Natural killer cell (primary cell): Measurements from ENCODE around the gene CLDN1. TPM values are rescaled to one million over a fixed set of nuclear protein-coding genes. Genes with fewer than 3 reads are reported as not detected.

Source experiments
- ATAC-seq, 3 donors: fragments of 150-1000 bp in 2 of 3; fragments of 200-7000 bp in 1 of 3; cut with Tn5 transposase; 1 replicate in 1 of 3; 2 replicates in 2 of 3; pipeline ENCODE4 v1.10.0; 2021; ENCODE audit warnings: mild to moderate bottlenecking in 2 of 3, moderate library complexity in 2 of 3
- DNase-seq, 2 donors: peaks; one replicate each; pipeline versions ENCODE4 v3.0.0 to v3.0.0-alpha.2; 2013 to 2021; ENCODE audit warnings: mixed read lengths in 1 of 2
- H3K27ac ChIP-seq: one replicate; pipeline ENCODE4 v1.5.1; 2013; ENCODE audit warnings: mild to moderate bottlenecking, low read length
- H3K27me3 ChIP-seq: one replicate; pipeline ENCODE4 v1.6.1; 2013; ENCODE audit warnings: low read length; ENCODE audit not compliant: control insufficient read depth, insufficient read depth
- H3K36me3 ChIP-seq: one replicate; pipeline ENCODE4 v1.6.1; 2013; ENCODE audit warnings: low read length; ENCODE audit not compliant: control insufficient read depth, insufficient read depth
- H3K4me1 ChIP-seq: one replicate; pipeline ENCODE4 v1.6.1; 2013; ENCODE audit warnings: low read length; ENCODE audit not compliant: control insufficient read depth, insufficient read depth
- H3K4me3 ChIP-seq: one replicate; pipeline ENCODE4 v1.5.1; 2013; ENCODE audit warnings: low read length
- H3K9me3 ChIP-seq: one replicate; pipeline ENCODE4 v1.6.1; 2013; ENCODE audit warnings: low read length; ENCODE audit not compliant: control insufficient read depth, insufficient read depth
- H3K27ac Mint-ChIP-seq, 2 donors: one replicate each; pipeline ENCODE4 v1.8.0; 2022; ENCODE audit warnings: mild to moderate bottlenecking in 2 of 2, mixed read lengths in 2 of 2, moderate library complexity in 1 of 2
- H3K27me3 Mint-ChIP-seq, 2 donors: one replicate each; pipeline ENCODE4 v1.8.0; 2022; ENCODE audit warnings: low read depth in 2 of 2, mixed read lengths in 2 of 2
- H3K36me3 Mint-ChIP-seq: one replicate; pipeline ENCODE4 v1.8.0; 2022; ENCODE audit warnings: mixed read lengths
- H3K4me1 Mint-ChIP-seq, 2 donors: one replicate each; pipeline ENCODE4 v1.8.0; 2022; ENCODE audit warnings: mixed read lengths in 2 of 2
- H3K4me3 Mint-ChIP-seq: one replicate; pipeline ENCODE4 v1.8.0; 2022; ENCODE audit warnings: mild to moderate bottlenecking, moderate library complexity, mixed read lengths
- H3K9me3 Mint-ChIP-seq, 2 donors: one replicate each; pipeline ENCODE4 v1.8.0; 2022; ENCODE audit warnings: mixed read lengths in 2 of 2
- WGBS: methylation state at CpG from one replicate; pipeline ENCODE4 v1.1.7; 2013; ENCODE audit warnings: missing lambda C conversion rate; ENCODE audit not compliant: insufficient coverage; 5-methylcytosine and 5-hydroxymethylcytosine counted together
- intact Hi-C: fragments of 100-400 bp; cut with micrococcal nuclease; formaldehyde crosslinking; loops from one replicate; pipeline ENCODE4 v1.14.2; 2022
- total RNA-seq, 4 donors: library from RNA; stranded (reverse); fragments of 120-200 nt in 1 of 4; gene quantifications; one replicate each; pipeline versions ENCODE4 v1.2.3 to v1.2.4, GENCODE V29; 2013 to 2022
- TF ChIP-seq, protein P1 (sequence below): fragments of 200-600 bp; IDR thresholded peaks from one replicate; pipeline ENCODE4 v1.8.0; 2022; ENCODE audit warnings: antibody characterized with exemption

Gene CLDN1
- total RNA-seq, 3 donors from 2014 or later (not counting 1 experiment from before 2014, with no cell fraction given): not detected

- ATAC-seq: no peak
- intact Hi-C loops: no loop called here
- no peak overlapping the region for H3K4me3 Mint-ChIP-seq
Observed at GRCh38 chr3:190261740-190262139, 60.5 kb downstream of the CLDN1 start.

GRCh38 chr3:190261015-190261414, 61.2 kb downstream of the CLDN1 start:
- intact Hi-C loops: no loop called here
- H3K4me3 Mint-ChIP-seq: no peak overlapping the region
- no peak overlapping the region for H3K27ac Mint-ChIP-seq
- Histone ChIP-seq H3K4me3 (no peak overlapping the region), H3K9me3 (no peaks in the 10 kb centered on the region), H3K27ac (no peak overlapping the region), H3K27me3 (no peaks in the 10 kb centered on the region), H3K4me1 (no peaks in the 10 kb centered on the region), H3K36me3 (no peaks in the 10 kb centered on the region)
- no peaks in the 10 kb centered on the region for H3K4me1 Mint-ChIP-seq
- ATAC-seq (no peak), DNase-seq (no peak)
- no peaks in the 10 kb centered on the region for H3K36me3 Mint-ChIP-seq
- H3K9me3 Mint-ChIP-seq: peaks cover 5 to 7% of the 10 kb centered on the region in 2 donors
- TF ChIP-seq, protein P1, sequence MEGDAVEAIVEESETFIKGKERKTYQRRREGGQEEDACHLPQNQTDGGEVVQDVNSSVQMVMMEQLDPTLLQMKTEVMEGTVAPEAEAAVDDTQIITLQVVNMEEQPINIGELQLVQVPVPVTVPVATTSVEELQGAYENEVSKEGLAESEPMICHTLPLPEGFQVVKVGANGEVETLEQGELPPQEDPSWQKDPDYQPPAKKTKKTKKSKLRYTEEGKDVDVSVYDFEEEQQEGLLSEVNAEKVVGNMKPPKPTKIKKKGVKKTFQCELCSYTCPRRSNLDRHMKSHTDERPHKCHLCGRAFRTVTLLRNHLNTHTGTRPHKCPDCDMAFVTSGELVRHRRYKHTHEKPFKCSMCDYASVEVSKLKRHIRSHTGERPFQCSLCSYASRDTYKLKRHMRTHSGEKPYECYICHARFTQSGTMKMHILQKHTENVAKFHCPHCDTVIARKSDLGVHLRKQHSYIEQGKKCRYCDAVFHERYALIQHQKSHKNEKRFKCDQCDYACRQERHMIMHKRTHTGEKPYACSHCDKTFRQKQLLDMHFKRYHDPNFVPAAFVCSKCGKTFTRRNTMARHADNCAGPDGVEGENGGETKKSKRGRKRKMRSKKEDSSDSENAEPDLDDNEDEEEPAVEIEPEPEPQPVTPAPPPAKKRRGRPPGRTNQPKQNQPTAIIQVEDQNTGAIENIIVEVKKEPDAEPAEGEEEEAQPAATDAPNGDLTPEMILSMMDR: no peak
- no peaks in the 10 kb centered on the region for H3K27me3 Mint-ChIP-seq
- WGBS: 90% methylated on average over 3 of the region's 3 CpGs

More at GRCh38 chr3:190261740-190262139, 60.5 kb downstream of the CLDN1 start:
- H3K27ac ChIP-seq: no peak overlapping the region
- no peak for DNase-seq
- TF ChIP-seq, protein P1: no peak
- H3K27me3 ChIP-seq: no peaks in the 10 kb centered on the region
- no peaks in the 10 kb centered on the region for H3K9me3 ChIP-seq
- Mint-ChIP-seq H3K27ac (no peak overlapping the region), H3K27me3 (no peaks in the 10 kb centered on the region), H3K36me3 (no peaks in the 10 kb centered on the region), H3K9me3 (peaks cover 5 to 7% of the 10 kb centered on the region in 2 donors), H3K4me1 (no peaks in the 10 kb centered on the region)
- no peaks in the 10 kb centered on the region for H3K36me3 ChIP-seq
- H3K4me1 ChIP-seq: no peaks in the 10 kb centered on the region
- no peak overlapping the region for H3K4me3 ChIP-seq

- H3K27ac Mint-ChIP-seq: no peak overlapping the region
- Histone ChIP-seq H3K9me3 (no peaks in the 10 kb centered on the region), H3K27me3 (no peaks in the 10 kb centered on the region), H3K27ac (no peak overlapping the region), H3K4me3 (no peak overlapping the region), H3K36me3 (no peaks in the 10 kb centered on the region), H3K4me1 (no peaks in the 10 kb centered on the region)
- intact Hi-C loops: no loop called here
- H3K36me3 Mint-ChIP-seq: no peaks in the 10 kb centered on the region
- TF ChIP-seq, protein P1: no peak
- DNase-seq: no peak
- WGBS: 20% methylated on average over 1 of the region's 2 CpGs
- peaks cover 5 to 7% of the 10 kb centered on the region in 2 donors for H3K9me3 Mint-ChIP-seq
- H3K4me1 Mint-ChIP-seq: no peaks in the 10 kb centered on the region
- no peaks in the 10 kb centered on the region for H3K27me3 Mint-ChIP-seq
- no peak for ATAC-seq
- no peak overlapping the region for H3K4me3 Mint-ChIP-seq
Observed at GRCh38 chr3:190260301-190260700, 61.9 kb downstream of the CLDN1 start.

DNA sequence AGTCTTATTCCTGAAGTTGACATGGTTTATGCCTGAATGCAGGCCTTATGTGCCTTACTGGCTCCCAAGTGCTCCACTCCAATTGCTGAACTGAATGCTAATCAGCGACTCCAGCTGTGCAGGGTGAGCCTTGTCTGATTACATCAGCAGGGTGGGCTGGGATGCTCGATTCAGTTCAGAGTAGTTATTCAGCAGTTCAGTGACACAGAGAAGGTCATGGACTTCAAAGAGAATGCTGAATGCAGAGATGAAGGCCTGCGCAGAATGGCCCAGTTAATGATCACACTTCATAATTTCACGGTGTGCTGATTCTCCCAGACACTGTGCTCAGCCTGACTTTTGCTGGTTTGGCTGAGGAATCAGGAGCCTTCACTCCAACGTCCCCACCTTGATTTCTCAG, 63.6 kb downstream of the CLDN1 start:
- no peak overlapping the region for H3K27ac ChIP-seq
- DNase-seq: no peak
- no peak overlapping the region for H3K4me3 ChIP-seq
- no peaks in the 10 kb centered on the region for H3K36me3 ChIP-seq
- Mint-ChIP-seq H3K36me3 (no peaks in the 10 kb centered on the region), H3K27me3 (no peaks in the 10 kb centered on the region), H3K4me1 (no peaks in the 10 kb centered on the region), H3K4me3 (no peak overlapping the region), H3K9me3 (peaks cover 2 to 5% of the 10 kb centered on the region in 2 donors), H3K27ac (no peak overlapping the region)
- WGBS: 77% methylated on average over 5 of the region's 5 CpGs
- H3K27me3 ChIP-seq: no peaks in the 10 kb centered on the region
- H3K4me1 ChIP-seq: no peaks in the 10 kb centered on the region
- H3K9me3 ChIP-seq: no peaks in the 10 kb centered on the region
- ATAC-seq: no peak
- intact Hi-C loops: no loop called here
- TF ChIP-seq, protein P1: no peak
